Measurements from ENCODE around the gene VWA8. TPM values are rescaled to one million over a fixed set of nuclear protein-coding genes. Genes with fewer than 3 reads are reported as not detected.

Gene VWA8
- total RNA-seq, 1 experiment from 2014 or later = 22.6 TPM

- Histone ChIP-seq H3K4me1 (ENCODE audit: control insufficient read depth in 1 of 2, insufficient read depth in 2 of 2, low read length in 2 of 2) (peaks cover 20 to 28% of the 10 kb centered on the region in 2 experiments), H3K79me2 (ENCODE audit: insufficient read depth, low read length) (no peaks in the 10 kb centered on the region), H3K9me3 (ENCODE audit: control insufficient read depth in 1 of 2, insufficient read depth in 1 of 2, low read depth in 1 of 2, low read length in 2 of 2) (no peaks in the 10 kb centered on the region), H3K27ac (ENCODE audit: low read depth, low read length) (no peak overlapping the region), H3K9ac (ENCODE audit: low read length) (no peak overlapping the region), H4K20me1 (ENCODE audit: insufficient read depth) (no peaks in the 10 kb centered on the region), H3K9me2 (ENCODE audit: insufficient read depth) (no peaks in the 10 kb centered on the region), H3K36me3 (ENCODE audit: control insufficient read depth in 1 of 2, insufficient read depth in 2 of 2, low read length in 2 of 2) (peaks cover 0 to 3% of the 10 kb centered on the region in 2 experiments; a peak in 1 of 4 replicates), H3K27me3 (ENCODE audit: insufficient read depth, low read length) (no peaks in the 10 kb centered on the region), H3K4me3 (replicated peaks in 1 of 2; ENCODE audit: low read depth in 1 of 2, low read length in 2 of 2) (no peak overlapping the region), H2AFZ (ENCODE audit: low read depth, low read length, poor library complexity, severe bottlenecking) (no peak overlapping the region), H3K4me2 (ENCODE audit: low read length) (no peak overlapping the region)
- POLR2A ChIA-PET = no interaction called here
- no peak for TF ChIP-seq CBX3 (IDR thresholded peaks at IDR 0.05; ENCODE audit: low read depth)
- no peak for TF ChIP-seq JUND (IDR thresholded peaks at IDR 0.05)
- no peak for TF ChIP-seq FOSL1 (IDR thresholded peaks at IDR 0.05; ENCODE audit: low read depth)
- no peak for TF ChIP-seq ZNF274 (IDR thresholded peaks at IDR 0.05; ENCODE audit: low read depth, low read length)
- TF ChIP-seq ZBTB33 (IDR thresholded peaks at IDR 0.05; ENCODE audit: extremely low read depth, insufficient replicate concordance, low read length) = no peak
- no peak for TF ChIP-seq SRF (IDR thresholded peaks at IDR 0.05; ENCODE audit: low read depth)
- no peak for TF ChIP-seq POLR2A (IDR thresholded peaks at IDR 0.05; ENCODE audit: borderline replicate concordance, extremely low read depth, insufficient read depth, insufficient read length)
- no peak for TF ChIP-seq REST (IDR thresholded peaks at IDR 0.05; ENCODE audit: low read depth)
- CTCF ChIA-PET = interaction anchor here (1.0 kb wide), 1 partner anchor 25 kb away, joined by 3 read pairs; no protein-coding TSS in a partner anchor
- no TSS peak for BruUV-seq (replicated peaks)
- ATAC-seq (no peak), DNase-seq (ENCODE audit: low read depth, low spot score) (no peak)
- intact Hi-C loops (cut with micrococcal nuclease) = no loop called here
- RAD21 ChIA-PET (ENCODE audit: low non-redundant PET in 1 of 2, low total read pairs in 2 of 2, uncharacterized antibody in 2 of 2, unreplicated experiment in 2 of 2) = no interaction called here
Measured at GRCh38 chr13:41693434-41693833, 267.5 kb downstream of the VWA8 start.

All from HCT116 (cell line).